HepG2 (cell line): ENCODE data around the gene CTNNAL1. TPM values are rescaled to one million over a fixed set of nuclear protein-coding genes. Genes with fewer than 3 reads are reported as not detected.
A peak's percentile ranks its signal among the peaks of the same experiment; 100 is the strongest.

Experiments used
- ARID5B ChIP-seq: IDR thresholded peaks from 2 replicates; pipeline ENCODE4 v1.4.0; 2020; ENCODE audit warnings: mild to moderate bottlenecking, missing genetic modification reagents
- CBX2 ChIP-seq, 2 experiments: fragments of 200-600 bp in 1 of 2; sonication (generic); formaldehyde crosslinking in 1 of 2; IDR thresholded peaks; 2 replicates each; pipeline versions ENCODE4 v1.7.0 to v1.8.1; 2018 to 2022; ENCODE audit warnings: low read depth in 2 of 2, low read length in 1 of 2, mild to moderate bottlenecking in 1 of 2, missing genetic modification reagents in 1 of 2
- FOXA1 ChIP-seq, 2 experiments: fragments of 450-650 bp in 1 of 2; sonication (generic) in 1 of 2; formaldehyde crosslinking in 1 of 2; IDR thresholded peaks; 2 replicates each; pipeline versions ENCODE4 v1.4.0 to v1.6.1; 2016 to 2020; ENCODE audit warnings: missing genetic modification reagents in 1 of 2
- FOXA3 ChIP-seq: IDR thresholded peaks from 2 replicates; pipeline ENCODE4 v1.6.1; 2016; ENCODE audit warnings: missing genetic modification reagents, missing compliant biosample characterization
- HOMEZ ChIP-seq: IDR thresholded peaks from 2 replicates; pipeline ENCODE4 v1.6.1; 2016; ENCODE audit warnings: low read depth
- KAT8 ChIP-seq: IDR thresholded peaks from 2 replicates; pipeline ENCODE4 v1.6.1; 2016; ENCODE audit warnings: missing genetic modification reagents, missing compliant biosample characterization
- PAXIP1 ChIP-seq: sonication (generic); formaldehyde crosslinking; conservative IDR thresholded peaks from 2 replicates; pipeline ENCODE4 v1.4.0; 2020; ENCODE audit warnings: mild to moderate bottlenecking, missing genetic modification reagents, moderate library complexity
- RXRB ChIP-seq: IDR thresholded peaks from 2 replicates; pipeline ENCODE4 v1.6.1; 2016; ENCODE audit warnings: borderline replicate concordance, missing genetic modification reagents, missing compliant biosample characterization
- THAP9 ChIP-seq: sonication (generic); formaldehyde crosslinking; IDR thresholded peaks from 2 replicates; pipeline ENCODE4; 2020; ENCODE audit warnings: missing genetic modification reagents, mild to moderate bottlenecking, borderline replicate concordance
- ZC3H13 ChIP-seq: sonication (generic); formaldehyde crosslinking; IDR thresholded peaks from 2 replicates; pipeline ENCODE4 v1.8.1; 2023; ENCODE audit warnings: mild to moderate bottlenecking, missing genetic modification reagents, moderate library complexity
- polyA plus RNA-seq, 8 experiments: library from polyadenylated mRNA; depleted of rRNA in 3 of 8; stranded (reverse) in 7 of 8; unstranded in 1 of 8; fragments of >200 nt; fragmentation: Illumina TruSeq in 4 of 8; extraction: Trizol in 4 of 8; gene quantifications; 2 replicates each; pipeline versions ENCODE4 v1.2.1 to v1.2.3, GENCODE V29; 2011 to 2016; ENCODE audit warnings: low read depth in 4 of 8, missing spikeins in 1 of 8, mixed read lengths in 1 of 8; ENCODE audit not compliant: insufficient read depth in 1 of 8
- total RNA-seq, 5 experiments: library from RNA; depleted of rRNA; stranded (reverse); fragments of >200 nt; fragmentation: Illumina TruSeq; extraction: Trizol; gene quantifications; 2 replicates each; pipeline ENCODE4 v1.2.3, GENCODE V29; 2016; ENCODE audit warnings: low read depth in 1 of 5
- TF ChIP-seq, protein P1 (sequence below): sonication (generic); formaldehyde crosslinking; IDR thresholded peaks from 2 replicates; pipeline ENCODE4 v1.4.0; 2020; ENCODE audit warnings: missing genetic modification reagents, borderline replicate concordance

Gene CTNNAL1
- total and polyA plus RNA-seq, 2 of the 13 experiments (the other 11 are each of a cell fraction or from before 2014, with no cell fraction given), result 32.0 to 162 TPM

DNA sequence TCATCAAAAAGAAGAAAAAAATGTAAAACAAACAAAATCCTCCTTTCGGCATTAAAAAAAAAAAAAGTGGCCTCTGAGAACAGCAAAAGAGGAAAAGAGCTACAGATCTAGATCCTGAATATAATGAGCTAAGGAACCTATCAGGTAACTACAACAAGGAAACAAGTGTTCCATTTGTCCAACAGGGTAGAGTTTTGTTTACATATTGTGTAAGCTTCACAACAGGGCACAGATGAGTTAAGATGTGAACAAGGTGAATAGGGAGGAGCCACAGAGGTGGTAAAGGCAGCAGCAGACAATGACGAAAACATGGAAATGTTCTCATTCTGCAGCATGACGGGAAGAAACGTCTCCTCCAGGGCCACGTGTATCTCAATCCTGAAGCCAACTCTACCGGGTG, 93.8 kb downstream of the CTNNAL1 start (continued):
- TF ChIP-seq ARID5B (CRISPR knock-in tag) (peak; percentile 58), KAT8 (CRISPR knock-in tag) (0 out of 2 replicates have a peak, but pooled peaks have one; percentile 19), FOXA1 (IDR thresholded peaks at IDR 0.05) (no peak), FOXA1 (CRISPR knock-in tag; IDR thresholded peaks at IDR 0.05) (peak; percentile 42; the same call in 1 of the 2 replicates), ZC3H13 (CRISPR knock-in tag) (no peak), CBX2 (IDR thresholded peaks at IDR 0.05; ENCODE audit: low read depth, low read length) (no peak), CBX2 (CRISPR knock-in tag; IDR thresholded peaks at IDR 0.05; ENCODE audit: low read depth) (no peak), PAXIP1 (CRISPR knock-in tag) (0 out of 2 replicates have a peak, but pooled peaks have one; percentile 15), HOMEZ (0 out of 2 replicates have a peak, but pooled peaks have one; percentile 56), RXRB (CRISPR knock-in tag) (peak; percentile 40; the same call in 1 of the 2 replicates), FOXA3 (CRISPR knock-in tag) (peak; percentile 82), THAP9 (CRISPR knock-in tag) (no peak)
- TF ChIP-seq, protein P1, sequence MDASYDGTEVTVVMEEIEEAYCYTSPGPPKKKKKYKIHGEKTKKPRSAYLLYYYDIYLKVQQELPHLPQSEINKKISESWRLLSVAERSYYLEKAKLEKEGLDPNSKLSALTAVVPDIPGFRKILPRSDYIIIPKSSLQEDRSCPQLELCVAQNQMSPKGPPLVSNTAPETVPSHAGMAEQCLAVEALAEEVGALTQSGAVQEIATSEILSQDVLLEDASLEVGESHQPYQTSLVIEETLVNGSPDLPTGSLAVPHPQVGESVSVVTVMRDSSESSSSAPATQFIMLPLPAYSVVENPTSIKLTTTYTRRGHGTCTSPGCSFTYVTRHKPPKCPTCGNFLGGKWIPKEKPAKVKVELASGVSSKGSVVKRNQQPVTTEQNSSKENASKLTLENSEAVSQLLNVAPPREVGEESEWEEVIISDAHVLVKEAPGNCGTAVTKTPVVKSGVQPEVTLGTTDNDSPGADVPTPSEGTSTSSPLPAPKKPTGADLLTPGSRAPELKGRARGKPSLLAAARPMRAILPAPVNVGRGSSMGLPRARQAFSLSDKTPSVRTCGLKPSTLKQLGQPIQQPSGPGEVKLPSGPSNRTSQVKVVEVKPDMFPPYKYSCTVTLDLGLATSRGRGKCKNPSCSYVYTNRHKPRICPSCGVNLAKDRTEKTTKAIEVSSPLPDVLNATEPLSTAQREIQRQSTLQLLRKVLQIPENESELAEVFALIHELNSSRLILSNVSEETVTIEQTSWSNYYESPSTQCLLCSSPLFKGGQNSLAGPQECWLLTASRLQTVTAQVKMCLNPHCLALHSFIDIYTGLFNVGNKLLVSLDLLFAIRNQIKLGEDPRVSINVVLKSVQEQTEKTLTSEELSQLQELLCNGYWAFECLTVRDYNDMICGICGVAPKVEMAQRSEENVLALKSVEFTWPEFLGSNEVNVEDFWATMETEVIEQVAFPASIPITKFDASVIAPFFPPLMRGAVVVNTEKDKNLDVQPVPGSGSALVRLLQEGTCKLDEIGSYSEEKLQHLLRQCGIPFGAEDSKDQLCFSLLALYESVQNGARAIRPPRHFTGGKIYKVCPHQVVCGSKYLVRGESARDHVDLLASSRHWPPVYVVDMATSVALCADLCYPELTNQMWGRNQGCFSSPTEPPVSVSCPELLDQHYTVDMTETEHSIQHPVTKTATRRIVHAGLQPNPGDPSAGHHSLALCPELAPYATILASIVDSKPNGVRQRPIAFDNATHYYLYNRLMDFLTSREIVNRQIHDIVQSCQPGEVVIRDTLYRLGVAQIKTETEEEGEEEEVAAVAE, result 0 out of 2 replicates have a peak, but pooled peaks have one; percentile 42
